Ureter (tissue), 1 donor: ENCODE results near the gene ETFB. TPM values are rescaled to one million over a fixed set of nuclear protein-coding genes. Genes with fewer than 3 reads are reported as not detected.

Experiments
- DNase-seq: peaks from one replicate; pipeline ENCODE4 v3.0.0-alpha.2; 2020; ENCODE audit warnings: low spot score
- total RNA-seq: library from RNA; stranded (reverse); gene quantifications from one replicate; pipeline ENCODE4 v1.2.4, GENCODE V29; 2023
- donor health status: DM: yes; HTN: yes; CAD: no.

Gene ETFB
- total RNA-seq, 1 donor from 2014 or later: 73.4 TPM

DNA sequence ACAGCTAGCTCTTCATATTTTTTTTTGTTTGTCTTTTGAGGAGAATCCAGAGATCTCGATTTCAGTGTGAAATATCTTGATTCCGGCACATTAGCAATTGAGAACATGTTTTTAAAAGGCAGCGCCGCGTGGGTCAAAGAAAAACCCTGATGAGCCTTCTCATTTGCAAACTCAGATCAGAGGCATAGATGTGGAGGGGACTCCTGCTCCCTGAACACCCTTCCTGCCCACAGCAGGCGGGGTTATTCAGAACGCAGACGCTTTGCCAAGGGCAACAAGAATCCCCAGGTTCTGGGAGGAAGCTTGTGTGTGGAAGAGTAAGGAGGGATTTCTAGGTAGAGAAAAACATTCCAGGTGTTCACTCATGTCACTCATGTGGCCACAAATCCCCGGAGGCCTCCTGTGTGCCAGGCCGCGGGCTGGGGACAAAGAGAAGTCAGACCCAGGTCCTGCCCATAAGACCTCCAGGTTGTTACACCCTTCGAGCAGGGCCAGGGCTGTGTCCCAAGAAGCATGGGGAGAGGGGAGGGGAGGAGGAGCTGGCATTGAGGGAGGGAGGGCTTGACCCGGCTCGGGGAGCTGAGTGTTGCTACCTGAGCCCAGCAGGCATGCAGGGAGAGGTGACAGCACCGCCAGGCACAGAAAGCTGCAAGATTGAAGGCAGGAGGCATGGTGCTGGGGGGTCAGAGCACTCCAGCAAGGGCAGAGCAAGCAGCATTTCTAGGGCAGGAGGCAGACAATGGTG, 70.6 kb downstream of the ETFB start:
- no peak for DNase-seq

Other genes starting within 250 kb of the ETFB start
- gene SIGLEC9, start 241.5 kb downstream of the ETFB start, total RNA-seq: 3.2 TPM
- gene SIGLEC7, start 224.1 kb downstream of the ETFB start, total RNA-seq: 2.4 TPM
- 4.0 TPM for gene CD33, start 141.3 kb downstream of the ETFB start, total RNA-seq
- gene SIGLECL1, start 115.3 kb downstream of the ETFB start, total RNA-seq: not detected
- not detected for gene IGLON5, start 54.7 kb downstream of the ETFB start, total RNA-seq
- 2.1 TPM for gene VSIG10L, start 24.2 kb downstream of the ETFB start, total RNA-seq
- 1.7 TPM for gene CLDND2, start 2.6 kb upstream of the ETFB start, total RNA-seq
- gene NKG7, start 6.3 kb upstream of the ETFB start, total RNA-seq: 1.7 TPM
- not detected for gene LIM2, start 21.6 kb upstream of the ETFB start, total RNA-seq
- gene C19orf84, start 24.2 kb upstream of the ETFB start, total RNA-seq: not detected
- 14.0 TPM for gene SIGLEC10, start 51.3 kb upstream of the ETFB start, total RNA-seq
- 6.3 TPM for gene SIGLEC8, start 92.1 kb upstream of the ETFB start, total RNA-seq
- not detected for gene CEACAM18, start 112.2 kb upstream of the ETFB start, total RNA-seq
- gene SIGLEC12, start 135.4 kb upstream of the ETFB start, total RNA-seq: 0.34 TPM
- 2.2 TPM for gene SIGLEC6, start 165.3 kb upstream of the ETFB start, total RNA-seq
- gene ZNF175, start 204.9 kb upstream of the ETFB start, total RNA-seq: 16.0 TPM